HG03469 (cell line): ENCODE data around the gene C6orf132.
"Not testable (repeated sequence)": the region's sequence is repeated elsewhere in the genome, so short reads cannot be mapped to it uniquely, and the experiment has no call there.

ENCODE experiments used
- ATAC-seq: cut with Tn5 transposase; IDR thresholded peaks from one replicate; pipeline ENCODE4 v1.9.1; 2021; ENCODE audit warnings: mild to moderate bottlenecking, moderate library complexity, moderate number of reproducible peaks; ENCODE audit not compliant: unreplicated experiment

Gene C6orf132

GRCh38 chr6:42163981-42164380 is 21.6 kb upstream of the C6orf132 start:
- ATAC-seq: no peak

GRCh38 chr6:42162812-42163211 is 20.4 kb upstream of the C6orf132 start:
- no peak for ATAC-seq

- no peak for ATAC-seq
These were observed 20.0 kb upstream of the C6orf132 start for GRCh38 chr6:42162384-42162783.

GRCh38 chr6:42159431-42160024 is 17.1 kb upstream of the C6orf132 start:
- ATAC-seq: no peak

GRCh38 chr6:42158631-42159030 is 16.2 kb upstream of the C6orf132 start:
- ATAC-seq: no peak

GRCh38 chr6:42158011-42158410 is 15.6 kb upstream of the C6orf132 start:
- no peak for ATAC-seq

- no peak for ATAC-seq
These were observed 14.2 kb upstream of the C6orf132 start for GRCh38 chr6:42156638-42157037.

GRCh38 chr6:42155293-42155692 is 12.9 kb upstream of the C6orf132 start:
- no peak for ATAC-seq

- ATAC-seq: no peak
These were observed 12.2 kb upstream of the C6orf132 start for GRCh38 chr6:42154461-42155209.

GRCh38 chr6:42153921-42154320 is 11.5 kb upstream of the C6orf132 start:
- ATAC-seq: no peak

GRCh38 chr6:42152528-42153213 is 10.3 kb upstream of the C6orf132 start:
- not testable (repeated sequence) for ATAC-seq

- ATAC-seq: no peak
These were observed 9.6 kb upstream of the C6orf132 start for GRCh38 chr6:42152024-42152423.

GRCh38 chr6:42150254-42150653 is 7.8 kb upstream of the C6orf132 start:
- ATAC-seq: no peak

- ATAC-seq: no peak
These were observed 5.6 kb upstream of the C6orf132 start for GRCh38 chr6:42148058-42148457.

- no peak for ATAC-seq
These were observed 4.7 kb upstream of the C6orf132 start for GRCh38 chr6:42147138-42147562.

GRCh38 chr6:42141603-42142117 is 760 bp downstream of the C6orf132 start:
- ATAC-seq: no peak

GRCh38 chr6:42140756-42141602 is 1.4 kb downstream of the C6orf132 start:
- ATAC-seq: no peak

- no peak for ATAC-seq
These were observed 2.4 kb downstream of the C6orf132 start for GRCh38 chr6:42140032-42140431.

- ATAC-seq: no peak
These were observed 3.5 kb downstream of the C6orf132 start for GRCh38 chr6:42138630-42139619.

GRCh38 chr6:42138190-42138589 is 4.2 kb downstream of the C6orf132 start:
- ATAC-seq: no peak
